ENCODE data around the gene PAGE1.
"Not testable (repeated sequence)": the region's sequence is repeated elsewhere in the genome, so short reads cannot be mapped to it uniquely, and the experiment has no call there.

Gene PAGE1

GRCh38 chrX:49695276-49696180 is at the start of gene PAGE1:
Gene PAGE1, minus strand, starts transcription at chrX:49695984. Its CDS starts 1,214 bp downstream, at chrX:49694770.
- DNase-seq (ENCODE audit: low read depth), result no peak

- DNase-seq (ENCODE audit: low read depth), result not testable (repeated sequence)
Measured at GRCh38 chrX:49741501-49741900, 45.7 kb upstream of the PAGE1 start.

- no peak for DNase-seq (ENCODE audit: low read depth)
Measured at GRCh38 chrX:49727847-49728246, 32.1 kb upstream of the PAGE1 start.

- no peak for DNase-seq (ENCODE audit: low read depth)
Measured at GRCh38 chrX:49726966-49727365, 31.2 kb upstream of the PAGE1 start.

GRCh38 chrX:49725923-49726904 is 30.4 kb upstream of the PAGE1 start:
- no peak for DNase-seq (ENCODE audit: low read depth)

- no peak for DNase-seq (ENCODE audit: low read depth)
Measured at GRCh38 chrX:49725401-49725800, 29.6 kb upstream of the PAGE1 start.

- not testable (repeated sequence) for DNase-seq (ENCODE audit: low read depth)
Measured at GRCh38 chrX:49720106-49720505, 24.3 kb upstream of the PAGE1 start.

- no peak for DNase-seq (ENCODE audit: low read depth)
Measured at GRCh38 chrX:49712577-49712976, 16.8 kb upstream of the PAGE1 start.

GRCh38 chrX:49710744-49711319 is 15.0 kb upstream of the PAGE1 start:
- DNase-seq (ENCODE audit: low read depth), result no peak

- DNase-seq (ENCODE audit: low read depth), result no peak
Measured at GRCh38 chrX:49704691-49705404, 9.1 kb upstream of the PAGE1 start.

GRCh38 chrX:49701933-49702332 is 6.1 kb upstream of the PAGE1 start:
- no peak for DNase-seq (ENCODE audit: low read depth)

GRCh38 chrX:49701323-49701722 is 5.5 kb upstream of the PAGE1 start:
- DNase-seq (ENCODE audit: low read depth), result no peak

- no peak for DNase-seq (ENCODE audit: low read depth)
Measured at GRCh38 chrX:49675075-49675719, 20.6 kb downstream of the PAGE1 start.

GRCh38 chrX:49673394-49673793 is 22.4 kb downstream of the PAGE1 start:
- DNase-seq (ENCODE audit: low read depth), result no peak

- DNase-seq (ENCODE audit: low read depth), result no peak
Measured at GRCh38 chrX:49664824-49665223, 31.0 kb downstream of the PAGE1 start.

- DNase-seq (ENCODE audit: low read depth), result no peak
Measured at GRCh38 chrX:49661881-49662280, 33.9 kb downstream of the PAGE1 start.

- DNase-seq (ENCODE audit: low read depth), result no peak
Measured at GRCh38 chrX:49659771-49660170, 36.0 kb downstream of the PAGE1 start.

- DNase-seq (ENCODE audit: low read depth), result no peak
Measured at GRCh38 chrX:49656533-49656932, 39.3 kb downstream of the PAGE1 start.

- DNase-seq (ENCODE audit: low read depth), result no peak
Measured at GRCh38 chrX:49644991-49645637, 50.7 kb downstream of the PAGE1 start.
